A172 (cell line): ENCODE measurements around the gene NADK2. TPM values are rescaled to one million over a fixed set of nuclear protein-coding genes. Genes with fewer than 3 reads are reported as not detected.
"Not testable (repeated sequence)": the region's sequence is repeated elsewhere in the genome, so short reads cannot be mapped to it uniquely, and the experiment has no call there.

Source experiments
- DNase-seq: peaks from one replicate; pipeline ENCODE4 v3.0.0-alpha.2; 2015; ENCODE audit warnings: low spot score
- total RNA-seq: library from RNA; depleted of rRNA; stranded (reverse); fragments of >200 nt; shearing (Covaris generic); gene quantifications from 2 replicates; pipeline ENCODE4 v1.2.3, GENCODE V29; 2014; rRNA removed

Gene NADK2, protein sequence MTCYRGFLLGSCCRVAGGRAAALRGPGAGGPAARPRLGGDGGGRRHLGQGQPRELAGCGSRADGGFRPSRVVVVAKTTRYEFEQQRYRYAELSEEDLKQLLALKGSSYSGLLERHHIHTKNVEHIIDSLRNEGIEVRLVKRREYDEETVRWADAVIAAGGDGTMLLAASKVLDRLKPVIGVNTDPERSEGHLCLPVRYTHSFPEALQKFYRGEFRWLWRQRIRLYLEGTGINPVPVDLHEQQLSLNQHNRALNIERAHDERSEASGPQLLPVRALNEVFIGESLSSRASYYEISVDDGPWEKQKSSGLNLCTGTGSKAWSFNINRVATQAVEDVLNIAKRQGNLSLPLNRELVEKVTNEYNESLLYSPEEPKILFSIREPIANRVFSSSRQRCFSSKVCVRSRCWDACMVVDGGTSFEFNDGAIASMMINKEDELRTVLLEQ
- 35.5 and 42.4 TPM in 2 replicates for total RNA-seq

DNA sequence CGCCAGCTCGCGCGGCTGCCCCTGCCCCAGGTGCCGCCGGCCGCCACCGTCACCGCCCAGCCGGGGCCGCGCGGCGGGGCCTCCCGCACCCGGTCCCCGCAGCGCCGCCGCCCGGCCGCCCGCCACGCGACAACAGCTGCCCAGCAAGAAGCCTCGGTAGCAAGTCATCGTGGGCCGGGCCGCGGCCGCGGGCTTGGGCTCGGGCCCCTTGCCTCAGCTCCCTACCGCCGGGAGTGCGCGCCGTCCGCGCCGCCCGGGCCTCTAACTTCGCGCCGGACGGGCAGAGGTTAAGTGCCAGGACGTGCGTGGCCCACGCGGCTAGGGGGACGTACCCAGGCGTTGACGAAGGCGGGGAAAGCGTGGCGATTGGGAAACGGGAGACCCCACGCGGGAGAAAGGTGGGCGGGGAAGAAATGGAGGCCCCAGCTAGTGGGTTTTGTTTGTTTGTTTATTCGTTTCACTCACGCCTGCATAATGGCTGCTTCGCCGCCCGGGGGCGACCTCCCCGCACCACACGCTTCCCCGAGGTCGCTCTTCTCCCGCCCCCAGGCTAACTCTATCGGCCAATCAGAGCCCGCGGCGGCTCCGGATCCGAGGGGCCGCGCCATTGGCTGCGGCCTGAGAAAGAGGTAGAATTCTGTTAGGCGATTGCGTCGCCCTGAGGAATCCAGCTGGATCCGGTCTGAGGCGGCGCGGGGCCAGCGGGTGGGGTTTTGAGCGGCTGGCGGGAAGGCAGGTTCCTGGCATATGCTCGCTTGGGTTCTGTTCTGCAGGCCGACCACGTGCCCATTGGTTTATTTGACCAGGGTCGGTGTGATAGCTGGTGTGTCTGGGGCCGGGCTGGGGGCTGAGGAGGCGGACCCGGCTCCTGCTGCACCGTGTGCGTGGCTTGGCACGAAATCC, at the start of gene NADK2:
Gene NADK2 (minus strand): TSS at position 295 of the 903 bp plus-strand sequence. CDS start 127 bp downstream, at position 168.
- DNase-seq: peak; percentile 93

DNA sequence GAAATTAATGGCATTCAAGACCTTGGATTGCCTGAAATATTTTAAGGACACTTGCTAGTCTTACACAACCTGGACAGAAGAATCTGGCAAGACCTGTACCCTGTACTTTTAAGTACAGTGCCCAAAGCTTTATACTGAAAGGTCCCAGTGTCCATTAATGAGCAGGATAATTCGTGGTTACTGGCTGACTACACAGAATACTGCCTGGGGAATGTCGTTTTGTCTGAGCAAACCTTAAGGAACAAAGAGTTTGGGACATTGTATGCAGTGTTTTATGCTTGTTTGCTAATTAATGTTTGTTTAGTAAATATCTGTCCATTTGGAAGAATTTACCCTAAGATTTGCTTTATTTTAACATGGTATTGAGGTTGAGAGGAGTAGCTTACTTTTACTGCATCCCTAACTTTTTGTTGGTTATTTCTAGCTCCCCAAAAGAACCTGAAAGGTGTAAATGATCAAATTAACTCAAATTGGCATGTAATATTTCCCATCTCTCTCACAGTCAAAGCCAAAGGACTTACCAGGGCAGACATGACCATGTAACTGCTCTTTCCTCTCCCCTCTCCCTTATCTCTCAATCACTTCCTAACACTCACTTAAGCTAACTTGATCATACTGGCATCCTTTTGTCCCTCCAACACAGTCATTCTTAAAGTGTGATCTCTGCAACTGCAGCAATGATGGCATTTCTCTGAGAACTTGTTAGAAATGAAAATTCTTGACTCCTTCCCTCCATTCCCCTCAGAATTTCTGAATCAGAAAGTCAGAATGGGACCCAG, 44.3 kb upstream of the NADK2 start:
- DNase-seq: no peak

DNA sequence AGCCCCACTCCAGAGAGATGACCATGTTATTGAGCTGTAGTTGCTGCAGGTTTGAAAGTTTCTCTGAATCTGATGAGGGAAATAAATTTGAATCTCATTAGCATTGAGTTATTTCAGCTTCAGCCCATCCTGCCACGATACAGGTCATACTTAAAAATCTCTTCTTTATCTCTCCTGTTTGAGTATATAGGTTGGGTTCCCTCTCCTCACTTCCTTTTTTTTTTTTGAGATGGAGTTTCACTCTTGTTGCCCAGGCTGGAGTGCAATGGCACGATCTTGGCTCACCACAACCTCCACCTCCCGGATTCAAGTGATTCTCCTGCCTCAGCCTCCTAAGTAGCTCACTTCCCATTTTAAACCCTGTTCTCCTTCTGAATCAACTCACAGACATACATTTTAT, 42.0 kb upstream of the NADK2 start:
- not testable (repeated sequence) for DNase-seq

DNA sequence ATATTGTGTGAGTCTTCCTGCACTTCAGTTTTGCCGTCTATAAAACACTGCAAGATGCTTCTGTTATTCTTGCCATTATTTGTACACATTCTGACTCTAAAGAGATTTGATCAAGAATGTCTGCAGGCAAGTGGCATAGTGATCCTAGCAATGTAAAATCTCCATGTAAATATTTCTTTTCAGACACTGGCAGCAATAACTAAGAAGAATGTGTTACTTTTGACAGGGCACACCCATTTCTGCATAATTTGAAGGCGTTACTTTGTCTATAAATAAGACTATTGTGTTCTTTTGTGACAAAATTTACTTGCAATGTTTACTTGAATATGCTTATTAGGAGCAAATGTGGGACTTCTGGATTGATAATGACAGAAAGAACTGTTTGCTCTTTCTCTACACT, 39.9 kb upstream of the NADK2 start:
- DNase-seq: no peak

DNA sequence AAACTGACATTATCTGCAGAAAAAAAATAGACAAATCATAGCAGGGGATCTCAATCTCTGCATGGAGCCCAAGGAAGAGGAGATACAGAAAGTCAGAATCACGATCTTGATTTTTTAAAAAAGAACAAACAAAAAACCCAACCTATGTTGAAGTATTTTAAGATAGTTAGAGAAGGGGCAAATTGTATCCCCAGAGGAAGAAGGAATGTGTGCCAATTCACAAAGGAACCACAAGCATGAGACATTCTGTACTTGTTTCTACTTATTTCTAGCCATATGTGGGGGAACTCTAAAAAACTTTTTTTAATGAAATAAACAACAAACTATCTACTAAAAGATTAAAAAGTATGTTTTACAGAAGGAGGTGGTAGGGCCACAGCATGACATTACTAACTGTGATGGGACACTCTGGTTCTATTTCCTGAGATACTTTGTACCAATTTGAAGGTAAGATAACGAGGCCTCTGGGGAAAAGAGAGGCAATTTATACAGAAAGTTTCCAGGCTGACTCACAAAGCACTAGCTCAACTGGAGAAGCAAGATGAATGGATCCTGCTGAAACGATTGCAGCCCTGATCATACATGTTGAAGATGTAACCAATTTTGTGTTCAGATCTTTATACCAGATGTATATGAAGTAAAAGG, 37.5 kb upstream of the NADK2 start:
- no peak for DNase-seq

DNA sequence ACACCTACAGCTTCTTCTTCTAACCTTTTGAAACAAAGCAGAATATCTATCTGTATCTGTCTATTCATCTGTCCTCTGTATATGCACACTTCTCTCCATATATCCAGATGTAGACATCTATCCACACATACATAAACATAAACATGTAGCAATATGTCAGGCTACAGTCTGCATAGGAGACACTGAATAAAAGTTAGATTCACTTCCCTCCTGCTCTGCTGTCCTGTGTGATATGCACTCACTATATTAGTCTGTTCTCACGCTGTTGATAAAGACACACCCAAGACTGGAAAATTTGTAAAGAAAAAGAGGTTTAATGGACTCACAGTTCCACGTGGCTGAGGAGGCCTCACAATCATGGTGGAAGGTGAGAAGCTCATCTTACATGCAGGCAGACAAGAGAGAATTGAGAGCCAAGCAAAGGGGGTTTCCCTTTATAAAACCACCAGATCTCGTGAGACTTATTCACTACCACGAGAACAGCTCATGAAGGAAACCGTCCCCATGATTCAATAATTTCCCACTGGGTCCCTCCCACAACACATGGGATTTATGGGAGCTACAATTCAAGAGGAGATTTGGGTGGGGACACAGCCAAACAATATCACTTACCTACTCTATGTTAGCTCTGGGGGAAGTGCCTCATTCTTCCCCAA, 35.9 kb upstream of the NADK2 start:
- no peak for DNase-seq

DNA sequence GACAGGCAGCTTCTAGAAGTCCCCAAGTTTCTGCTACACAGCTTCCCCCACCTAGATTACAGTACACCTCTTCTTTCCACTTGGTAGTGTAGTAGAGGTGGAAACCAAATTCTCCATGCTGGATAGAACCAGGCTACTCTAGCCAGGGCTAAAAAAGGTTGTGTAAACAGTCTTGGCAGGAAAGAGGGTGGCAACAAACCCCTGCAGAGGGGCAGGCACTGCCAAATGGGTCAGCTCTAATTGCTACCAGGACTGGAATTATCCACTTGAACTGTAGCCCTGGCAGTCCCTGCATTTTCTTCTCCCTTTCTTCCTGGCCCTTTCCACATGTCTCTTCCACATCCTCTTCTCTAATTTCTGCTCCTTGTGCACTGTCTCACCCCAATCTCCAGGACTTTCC, 35.1 kb upstream of the NADK2 start:
- DNase-seq: no peak

DNA sequence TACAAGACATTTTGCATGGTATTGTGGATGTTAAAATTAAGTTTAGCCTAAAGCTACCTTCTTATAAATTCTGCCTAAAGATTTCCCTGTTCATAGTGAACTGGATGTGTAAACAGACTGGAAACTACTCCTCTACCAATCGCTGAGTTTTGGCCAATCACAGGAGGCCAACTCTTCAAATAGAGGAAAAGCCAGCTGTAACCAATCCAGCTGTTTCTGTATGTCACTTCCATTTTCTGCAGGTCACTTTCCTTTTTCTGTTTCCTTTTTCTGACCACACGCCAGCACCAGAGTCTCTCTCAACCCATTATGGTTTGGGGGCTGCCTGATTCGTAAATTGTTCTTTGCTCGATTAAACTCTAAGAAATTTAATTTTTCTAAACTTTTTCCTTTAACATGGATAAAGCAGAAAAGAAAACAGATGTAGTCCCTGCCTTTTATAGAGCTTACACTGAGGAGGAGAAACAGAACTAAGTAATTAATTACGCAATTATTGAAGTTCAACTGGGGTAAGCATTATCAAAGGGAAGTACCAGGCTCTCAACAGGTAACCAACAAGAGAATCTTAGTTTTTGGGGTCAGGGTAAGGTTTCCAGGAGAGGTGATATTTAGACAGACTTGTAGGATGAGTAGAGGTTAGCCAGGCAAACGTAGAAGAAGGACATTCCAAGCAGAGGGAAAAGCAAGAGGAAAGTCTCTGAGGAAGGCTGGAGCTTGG, 32.2 kb upstream of the NADK2 start:
- no peak for DNase-seq

DNA sequence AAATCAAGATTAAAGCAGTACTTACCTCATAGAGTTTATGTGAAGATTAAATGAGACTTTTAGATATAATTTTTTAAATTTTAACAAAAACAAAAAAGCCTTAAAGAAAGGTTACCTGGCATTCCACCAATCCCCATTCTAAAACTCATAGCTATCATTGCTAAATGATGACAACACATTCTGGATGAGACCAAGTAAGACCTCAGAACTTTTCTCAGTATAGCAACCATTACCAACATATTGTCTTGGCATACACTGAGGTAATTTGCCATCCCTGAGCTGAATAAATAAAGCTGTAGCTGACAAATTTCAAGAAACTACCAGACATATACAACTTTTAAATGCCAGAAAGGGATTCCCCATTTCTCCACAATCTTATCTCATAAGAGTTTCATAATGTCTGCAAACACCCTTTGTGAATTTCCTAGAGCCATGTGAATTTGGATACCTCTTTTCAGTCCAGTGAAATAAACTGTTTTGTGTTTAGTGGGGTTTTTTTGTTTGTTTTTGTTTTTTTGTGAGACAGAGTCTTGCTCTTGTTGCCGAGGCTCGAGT, 30.5 kb upstream of the NADK2 start:
- no peak for DNase-seq

DNA sequence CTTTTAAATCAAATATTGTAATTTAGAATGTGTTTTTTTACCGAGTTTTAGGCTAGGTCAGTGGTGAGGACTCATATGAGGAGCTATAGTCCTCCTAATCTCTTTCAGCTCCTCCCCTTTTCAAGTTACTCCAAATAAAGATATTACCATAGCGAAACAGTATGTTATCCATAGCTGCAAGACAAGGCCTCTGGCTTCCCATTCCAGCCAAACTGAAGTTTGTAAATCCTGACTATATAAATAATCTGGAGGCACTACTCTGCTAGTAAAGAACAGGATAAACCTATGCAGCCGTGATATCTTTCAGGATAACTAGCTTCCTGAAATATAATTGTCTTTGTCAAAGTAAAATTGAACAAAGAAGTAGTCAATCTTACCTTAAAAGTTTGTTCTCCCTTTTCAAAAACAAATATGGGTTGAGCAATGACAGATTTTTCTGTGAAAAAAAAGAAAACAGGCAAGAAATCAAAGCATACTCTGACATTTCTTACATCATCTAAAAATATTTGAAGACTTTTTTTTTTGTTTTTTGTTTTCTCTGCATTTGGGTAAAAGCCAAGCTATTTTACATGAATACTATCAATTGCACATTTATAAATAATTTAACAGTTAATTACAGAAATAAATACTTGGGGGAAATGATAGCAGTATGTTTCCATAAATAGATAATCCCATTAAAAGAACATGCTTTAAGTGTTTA, 29.3 kb upstream of the NADK2 start:
- no peak for DNase-seq

DNA sequence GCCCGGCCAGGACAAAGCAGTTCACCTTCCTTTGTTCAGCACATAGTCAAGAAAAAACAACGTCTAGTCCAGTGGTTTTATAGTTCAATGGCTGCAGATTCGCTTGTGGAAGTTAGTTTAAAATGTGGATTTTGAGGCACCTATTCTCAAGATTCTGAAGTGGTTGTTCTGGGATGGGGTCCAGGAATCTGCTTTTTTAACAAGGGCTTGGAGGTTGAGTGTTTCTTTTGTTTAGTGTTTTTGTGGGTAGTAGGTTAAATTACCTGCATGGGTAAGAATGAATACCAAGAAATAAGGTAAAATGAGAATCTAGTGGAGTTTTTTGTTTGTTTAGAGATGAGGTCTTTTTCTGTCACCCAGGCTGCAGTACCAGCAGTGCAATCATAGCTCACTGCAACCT, 28.4 kb upstream of the NADK2 start:
- no peak for DNase-seq

DNA sequence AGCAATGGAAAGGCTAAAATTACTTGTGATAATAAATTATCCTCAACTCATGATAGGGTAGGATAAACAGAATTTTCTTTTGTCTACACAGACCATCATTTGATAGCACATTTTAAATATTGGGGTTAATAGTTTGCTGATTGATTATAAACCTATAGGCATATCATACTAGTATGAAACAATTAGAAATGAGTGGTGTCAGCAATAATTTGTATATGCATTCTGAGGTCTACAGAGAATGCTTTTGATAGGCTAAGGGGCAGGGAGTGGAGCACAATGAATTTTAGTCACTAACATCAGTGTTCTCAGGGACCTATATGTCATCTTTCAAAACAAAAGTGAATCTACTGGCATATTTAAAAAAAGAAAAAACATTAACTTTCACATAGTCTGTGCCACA, 27.8 kb upstream of the NADK2 start:
- DNase-seq: no peak

DNA sequence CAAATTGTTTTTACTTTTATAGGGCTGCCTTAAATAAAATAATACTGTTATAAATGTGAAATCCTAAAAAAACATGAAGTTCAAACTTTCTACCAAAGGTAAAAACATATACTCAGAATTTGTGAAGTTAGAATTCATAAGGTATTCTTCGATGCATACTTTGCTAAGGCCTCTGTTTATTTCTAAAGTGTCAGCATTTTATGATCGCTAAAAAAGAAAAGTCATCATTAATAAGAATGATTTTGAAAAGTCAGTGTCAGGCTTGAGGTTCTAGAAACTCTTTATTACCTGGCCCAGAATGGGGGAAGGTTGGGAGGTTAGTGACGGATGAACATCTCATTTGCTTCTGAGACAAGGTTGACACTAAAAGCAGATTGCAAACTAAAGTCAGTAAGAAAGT, 26.2 kb upstream of the NADK2 start:
- no peak for DNase-seq

DNA sequence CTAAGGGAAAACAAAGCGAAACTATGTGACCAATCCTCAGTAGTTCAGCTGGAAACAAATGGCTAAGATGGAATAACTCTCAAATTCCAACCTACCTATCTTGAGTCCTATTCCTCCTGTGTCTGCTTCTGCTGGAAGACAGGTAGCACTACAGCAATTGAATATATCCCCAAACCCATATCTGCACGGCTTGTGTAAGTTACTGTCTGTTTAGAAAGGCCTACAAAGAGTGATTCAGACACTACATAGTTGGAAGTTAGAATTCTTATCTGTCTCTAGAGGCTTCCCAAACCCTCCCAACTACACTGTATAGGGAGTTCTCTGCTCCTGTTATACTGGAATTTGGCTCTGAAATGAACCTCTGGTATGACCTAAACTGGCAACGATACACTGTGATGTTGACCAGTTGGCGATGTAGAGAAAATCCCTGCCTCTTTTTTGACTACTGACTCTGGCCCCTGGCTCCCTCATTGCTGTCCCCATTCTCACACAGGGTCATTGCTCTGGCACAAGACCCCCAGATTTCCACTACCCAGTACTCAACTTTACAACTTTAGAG, 22.6 kb upstream of the NADK2 start:
- no peak for DNase-seq

DNA sequence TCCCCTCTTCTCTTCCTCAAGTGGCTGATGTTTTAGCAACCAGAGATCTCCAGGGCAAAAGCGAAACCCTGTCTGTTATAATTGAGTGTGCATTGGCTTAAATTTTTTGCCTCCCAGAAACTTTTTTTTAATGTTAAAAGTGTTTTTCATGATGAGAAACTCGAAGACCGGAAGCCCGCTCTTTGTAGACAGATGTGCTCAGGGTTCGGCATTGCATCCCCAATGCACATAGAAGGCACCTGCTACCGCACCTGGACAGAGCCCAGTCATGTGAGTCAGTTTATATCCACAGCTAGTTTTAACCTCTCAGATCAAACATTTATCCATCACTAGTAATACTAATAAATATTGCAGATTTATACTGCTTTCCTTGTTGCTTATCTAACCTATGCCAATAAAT, 19.5 kb upstream of the NADK2 start:
- no peak for DNase-seq

DNA sequence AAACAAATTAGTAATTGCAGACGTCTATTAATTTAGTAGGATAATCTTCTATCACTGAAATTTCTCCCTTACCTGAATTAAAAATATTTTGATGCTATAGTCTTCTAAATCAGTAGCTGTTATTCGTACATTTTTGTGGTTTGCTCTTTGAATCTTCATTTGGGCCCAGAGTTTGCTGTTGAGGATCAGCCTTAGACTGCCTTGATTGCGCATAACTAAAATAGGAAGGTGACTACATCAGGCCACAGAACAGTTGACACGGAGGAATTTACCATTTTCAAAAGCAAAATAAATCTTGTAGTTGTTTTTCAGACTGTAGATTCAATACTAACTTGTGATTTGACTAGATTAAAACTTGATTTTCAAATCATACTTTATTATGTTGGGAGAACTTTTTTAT, 11.8 kb upstream of the NADK2 start:
- DNase-seq: no peak

DNA sequence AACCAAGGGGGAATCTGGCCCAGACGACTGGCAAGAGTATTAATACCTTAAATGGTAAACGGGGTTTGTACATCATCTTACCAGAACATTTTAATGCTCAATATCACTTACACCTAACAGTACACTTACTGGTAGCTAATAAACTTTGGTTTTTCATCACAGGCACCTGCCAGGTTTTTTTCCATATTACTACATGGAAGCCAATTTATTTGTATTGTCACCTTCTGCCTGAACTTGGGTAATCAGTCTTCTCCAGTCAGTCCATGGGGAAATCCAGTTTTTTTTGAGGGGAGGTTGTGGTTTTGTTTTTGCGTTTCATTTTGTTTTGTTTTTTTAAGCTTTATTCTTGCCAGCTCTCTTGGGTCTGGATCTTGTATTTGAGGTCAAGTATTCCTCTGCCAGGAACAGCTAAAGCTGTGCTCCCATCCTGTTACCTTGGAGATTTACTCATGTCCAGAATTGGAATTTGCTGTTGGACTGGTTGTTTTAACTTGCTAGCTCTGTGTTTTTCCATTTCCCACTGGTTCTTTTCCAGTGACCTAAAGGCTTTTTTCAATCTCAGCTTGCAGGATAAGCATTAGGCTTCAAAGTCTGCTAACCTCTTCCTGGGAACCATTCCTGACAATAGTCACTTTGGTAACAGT, 11.1 kb upstream of the NADK2 start:
- DNase-seq: no peak

DNA sequence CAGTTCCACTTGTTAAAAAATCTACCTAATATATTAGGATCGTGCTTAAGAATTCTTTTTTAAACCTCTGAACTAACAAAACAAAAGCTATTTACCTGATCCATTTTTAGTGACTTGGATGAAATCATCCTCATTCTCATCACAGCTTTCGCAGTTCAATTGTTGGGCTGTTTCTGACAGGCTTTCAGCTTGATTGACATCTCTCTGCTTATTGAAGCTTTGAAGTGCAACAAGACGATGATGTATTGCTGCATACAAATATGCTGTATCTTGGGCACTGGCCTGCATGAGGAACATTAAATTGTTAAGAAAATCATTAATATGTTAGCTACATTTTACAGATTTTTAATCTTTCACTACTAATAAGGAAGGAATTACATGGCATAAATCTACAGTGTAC, 9.5 kb upstream of the NADK2 start:
- no peak for DNase-seq

DNA sequence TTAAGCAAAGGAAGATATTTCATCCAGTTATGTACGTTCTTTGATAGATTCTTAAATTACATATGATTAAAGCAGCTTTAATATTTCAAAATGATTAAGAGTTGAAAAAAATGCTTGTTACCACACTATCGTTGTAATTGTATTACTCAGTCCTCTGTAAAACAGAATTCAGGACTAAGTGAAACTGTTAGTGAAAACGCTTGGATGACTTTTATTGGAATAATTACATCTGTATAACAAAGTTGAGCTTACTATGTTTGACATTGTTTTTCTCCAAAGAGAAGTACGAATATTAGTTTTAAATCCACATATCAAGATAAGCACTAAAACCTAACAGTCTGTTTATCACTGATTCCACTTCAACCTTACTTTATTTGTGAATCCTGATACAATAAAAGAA, 8.7 kb upstream of the NADK2 start:
- DNase-seq: no peak
